BJ (cell line): ENCODE measurements around the gene BCKDHA. TPM values are rescaled to one million over a fixed set of nuclear protein-coding genes. Genes with fewer than 3 reads are reported as not detected.
"Not testable (repeated sequence)": the region's sequence is repeated elsewhere in the genome, so short reads cannot be mapped to it uniquely, and the experiment has no call there.

Experiments
- CTCF ChIA-PET: fragments of 350-600 bp; formaldehyde crosslinking; extraction: SDS; loops from one replicate; lab custom pipeline; 2021; ENCODE audit warnings: antibody characterized with exemption, inconsistent platforms; lab: Yijun Ruan, JAX
- POLR2A ChIA-PET: fragments of 300-600 bp; sonication (Branson Sonifier 250); formaldehyde crosslinking; extraction: SDS; loops from one replicate; lab custom pipeline; 2021; ENCODE audit warnings: antibody characterized with exemption; lab: Charles Lee
- DNase-seq: peaks from one replicate; pipeline ENCODE4 v3.0.0-alpha.2; 2011; ENCODE audit warnings: low read depth
- H3K27me3 ChIP-seq: 2 replicates; pipeline ENCODE4 v1.6.0; 2011; ENCODE audit warnings: low read length; ENCODE audit not compliant: control insufficient read depth, insufficient read depth
- H3K36me3 ChIP-seq: 2 replicates; pipeline ENCODE4 v1.5.1; 2011; ENCODE audit warnings: low read length; ENCODE audit not compliant: control insufficient read depth, insufficient read depth
- H3K4me3 ChIP-seq: 2 replicates; pipeline ENCODE4 v1.5.1; 2011; ENCODE audit warnings: low read depth, mild to moderate bottlenecking, control low read depth, low read length
- CTCF ChIP-seq: IDR thresholded peaks from 2 replicates; pipeline ENCODE4 v1.5.1; 2011; ENCODE audit warnings: low read depth, mild to moderate bottlenecking, control low read depth, inconsistent platforms, low read length, moderate library complexity; ENCODE audit not compliant: insufficient read depth
- polyA plus RNA-seq: library from polyadenylated mRNA; depleted of rRNA; stranded (reverse); fragments of >200 nt; gene quantifications from 2 replicates; pipeline ENCODE4 v1.2.3, GENCODE V29; 2011

BCKDHA gene
- polyA plus RNA-seq, 1 experiment, result 24.2 TPM

- POLR2A ChIA-PET, result no interaction called here
Measured at GRCh38 chr19:41402010-41402409, 4.4 kb downstream of the BCKDHA start.

GRCh38 chr19:41403181-41403970 lies 5.8 kb downstream of the BCKDHA start:
- peaks cover 1% of the 10 kb centered on the region; the same call in 1 of the 2 replicates for H3K36me3 ChIP-seq
- DNase-seq, result no peak
- ChIA-PET POLR2A (interaction anchor here (0.6 kb wide), 1 partner anchor 653 kb away, joined by 3 read pairs; the partner anchor contains the start of gene ACTMAP), CTCF (no interaction called here)
- TF ChIP-seq CTCF, result no peak
- no peak overlapping the region for H3K4me3 ChIP-seq
- H3K27me3 ChIP-seq, result no peaks in the 10 kb centered on the region

More at GRCh38 chr19:41402010-41402409, 4.4 kb downstream of the BCKDHA start:
- DNase-seq, result no peak
- H3K4me3 ChIP-seq, result no peak overlapping the region
- peaks cover 1% of the 10 kb centered on the region; the same call in 1 of the 2 replicates for H3K36me3 ChIP-seq
- TF ChIP-seq CTCF, result no peak
- CTCF ChIA-PET, result no interaction called here
- no peaks in the 10 kb centered on the region for H3K27me3 ChIP-seq

- CTCF ChIA-PET, result no interaction called here
- POLR2A ChIA-PET, result no interaction called here
- DNase-seq, result no peak
- H3K4me3 ChIP-seq, result no peak overlapping the region
- TF ChIP-seq CTCF, result no peak
- no peaks in the 10 kb centered on the region for H3K27me3 ChIP-seq
- peaks cover 4% of the 10 kb centered on the region for H3K36me3 ChIP-seq
Measured at GRCh38 chr19:41405776-41406175, 8.2 kb downstream of the BCKDHA start.

- ChIA-PET POLR2A (no interaction called here), CTCF (interaction anchor here (1.6 to 2.5 kb wide), 2 partner anchors 9 to 85 kb away, joined by 3 to 7 read pairs; no protein-coding TSS in a partner anchor)
- no peak overlapping the region for H3K4me3 ChIP-seq
- TF ChIP-seq CTCF, result no peak
- H3K27me3 ChIP-seq, result no peaks in the 10 kb centered on the region
- no peak for DNase-seq
- H3K36me3 ChIP-seq, result peaks cover 9% of the 10 kb centered on the region
Measured at GRCh38 chr19:41407271-41407670, 9.7 kb downstream of the BCKDHA start.

- ChIA-PET CTCF (interaction anchor here (0.6 to 2.5 kb wide), 4 partner anchors 10 to 86 kb away, joined by 3 to 7 read pairs (median 3); no protein-coding TSS in a partner anchor), POLR2A (no interaction called here)
- TF ChIP-seq CTCF, result no peak
- Histone ChIP-seq H3K27me3 (no peaks in the 10 kb centered on the region), H3K4me3 (no peak overlapping the region), H3K36me3 (peaks cover 13% of the 10 kb centered on the region)
- DNase-seq, result no peak
Measured at GRCh38 chr19:41408256-41408655, 10.6 kb downstream of the BCKDHA start.

GRCh38 chr19:41408846-41409245 lies 11.2 kb downstream of the BCKDHA start:
- DNase-seq, H3K4me3 ChIP-seq, H3K27me3 ChIP-seq, POLR2A ChIA-PET: not testable (repeated sequence)
- CTCF ChIA-PET, result interaction anchor here (0.6 kb wide), 1 partner anchor 17 kb away, joined by 3 read pairs; no protein-coding TSS in a partner anchor
- peaks cover 16% of the 10 kb centered on the region for H3K36me3 ChIP-seq
